Stimulated activated CD4-positive, alpha-beta T cell treated with anti-CD3 and anti-CD28 coated beads, TNF-alpha, amount 100 ng/mL, for 48 hours (primary cell): ENCODE results near the gene ST3GAL5.

Source experiments
- DNase-seq, 3 donors: peaks; one replicate each; pipeline ENCODE4 v3.0.0-alpha.2; 2020; ENCODE audit warnings: low read depth in 3 of 3

Gene ST3GAL5

GRCh38 chr2:85790032-85790431, 98.8 kb downstream of the ST3GAL5 start:
- DNase-seq: no peak

- no peak for DNase-seq
These were observed 99.5 kb downstream of the ST3GAL5 start for GRCh38 chr2:85789271-85789670.

GRCh38 chr2:85788603-85789002, 100.2 kb downstream of the ST3GAL5 start:
- DNase-seq: no peak

- DNase-seq: no peak
These were observed 100.8 kb downstream of the ST3GAL5 start for GRCh38 chr2:85787981-85788340.

- no peak for DNase-seq
These were observed 101.4 kb downstream of the ST3GAL5 start for GRCh38 chr2:85787282-85787980.
